Hepatocyte (in vitro differentiated cells): ENCODE data around the gene ZDHHC4. TPM values are rescaled to one million over a fixed set of nuclear protein-coding genes. Genes with fewer than 3 reads are reported as not detected.

Experiments used
- DNase-seq: peaks from one replicate; pipeline ENCODE4 v3.0.0-alpha.2; 2016; ENCODE audit warnings: low spot score
- H2AFZ ChIP-seq: fragments of 200-600 bp; sonication (generic); 2 replicates; pipeline ENCODE4 v1.6.0; 2016; ENCODE audit warnings: antibody characterized with exemption, mild to moderate bottlenecking
- H3K27ac ChIP-seq: fragments of 200-600 bp; sonication (generic); 2 replicates; pipeline ENCODE4 v1.5.1; 2016; ENCODE audit warnings: mild to moderate bottlenecking
- H3K27me3 ChIP-seq: fragments of 200-600 bp; sonication (generic); 2 replicates; pipeline ENCODE4 v1.6.1; 2016
- H3K36me3 ChIP-seq: fragments of 200-600 bp; sonication (generic); replicated peaks from 2 replicates; pipeline ENCODE4 v1.5.1; 2016; ENCODE audit warnings: low read depth; ENCODE audit not compliant: insufficient read depth
- H3K4me1 ChIP-seq: fragments of 200-600 bp; sonication (generic); 2 replicates; pipeline ENCODE4 v1.5.1; 2016; ENCODE audit warnings: mild to moderate bottlenecking, moderate library complexity; ENCODE audit not compliant: insufficient read depth
- H3K4me2 ChIP-seq: fragments of 200-600 bp; sonication (generic); 2 replicates; pipeline ENCODE4 v1.6.0; 2016
- H3K4me3 ChIP-seq: fragments of 200-600 bp; sonication (generic); 2 replicates; pipeline ENCODE4 v1.5.1; 2016; ENCODE audit warnings: mild to moderate bottlenecking
- H3K79me2 ChIP-seq: fragments of 200-600 bp; sonication (generic); 2 replicates; pipeline ENCODE4 v1.6.0; 2017; ENCODE audit warnings: mild to moderate bottlenecking
- H3K9me2 ChIP-seq: fragments of 200-600 bp; sonication (generic); replicated peaks from 2 replicates; pipeline ENCODE4 v1.6.0; 2017; ENCODE audit warnings: mild to moderate bottlenecking; ENCODE audit not compliant: insufficient read depth
- H3K9me3 ChIP-seq: fragments of 200-600 bp; sonication (generic); 2 replicates; pipeline ENCODE4 v1.5.1; 2016; ENCODE audit warnings: low read depth, mild to moderate bottlenecking
- H4K20me1 ChIP-seq: fragments of 200-600 bp; sonication (generic); 2 replicates; pipeline ENCODE4 v1.6.0; 2016; ENCODE audit warnings: mild to moderate bottlenecking; ENCODE audit not compliant: insufficient read depth, poor library complexity, severe bottlenecking
- EZH2 ChIP-seq: fragments of 200-600 bp; sonication (generic); IDR thresholded peaks from 2 replicates; pipeline ENCODE4 v1.6.1; 2016; ENCODE audit warnings: antibody characterized with exemption, mild to moderate bottlenecking, borderline replicate concordance
- EZH2phosphoT487 ChIP-seq: fragments of 200-600 bp; sonication (generic); IDR thresholded peaks from one replicate; pipeline ENCODE4 v1.6.1; 2018; ENCODE audit warnings: antibody characterized with exemption, mild to moderate bottlenecking, low read depth, moderate library complexity; ENCODE audit not compliant: unreplicated experiment, severe bottlenecking
- WGBS: methylation state at CpG from one replicate; pipeline ENCODE4 v1.1.6; 2016; ENCODE audit warnings: low lambda C conversion rate; ENCODE audit errors: missing lambda C conversion rate; 5-methylcytosine and 5-hydroxymethylcytosine counted together
- polyA plus RNA-seq: library from polyadenylated mRNA; unstranded; fragments of >200 nt; fragmentation: Nextera tagmentation; extraction: Ambion mirVana; gene quantifications from 2 replicates; pipeline ENCODE4 v1.2.1, GENCODE V29; 2016
- total RNA-seq: library from RNA; depleted of rRNA; stranded (reverse); fragments of >200 nt; gene quantifications from 2 replicates; pipeline ENCODE4 v1.2.3, GENCODE V29; 2014
- TF ChIP-seq, protein P1 (sequence below): fragments of 200-600 bp; sonication (generic); IDR thresholded peaks from 2 replicates; pipeline ENCODE4 v1.5.1; 2016; ENCODE audit warnings: antibody characterized with exemption, mild to moderate bottlenecking; ENCODE audit not compliant: poor library complexity

Gene ZDHHC4
- total and polyA plus RNA-seq, 2 experiments from 2014 or later, result 60.4 to 109 TPM

DNA sequence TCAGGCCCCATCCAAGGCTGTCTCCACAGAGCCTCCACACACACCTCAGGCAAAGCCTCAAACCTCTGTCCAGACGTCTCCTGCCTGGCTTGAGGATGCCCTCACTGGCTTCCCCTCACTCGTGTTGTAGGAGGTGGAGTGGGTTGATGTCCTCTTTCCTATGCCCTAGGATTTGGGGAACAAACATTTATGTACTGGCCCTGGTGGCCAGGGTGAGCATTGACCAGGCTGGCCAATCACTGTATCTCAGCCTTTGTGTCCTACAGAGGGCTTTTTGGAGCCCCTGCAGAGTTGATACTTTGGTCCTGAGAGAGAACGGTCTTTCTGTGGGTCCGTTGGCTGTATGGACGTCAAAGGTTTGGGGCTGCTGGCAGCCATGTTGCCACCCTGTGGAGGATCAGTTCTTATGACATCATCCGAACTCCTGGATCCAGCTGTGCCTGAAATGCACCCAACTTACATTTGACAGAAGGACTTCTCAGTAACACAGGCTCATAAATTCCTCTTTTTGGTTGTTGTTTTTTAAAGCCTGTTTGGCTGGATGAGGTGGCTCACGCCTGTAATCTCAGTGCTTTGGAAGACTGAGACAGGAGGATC, 23.7 kb upstream of the ZDHHC4 start:
- H3K9me2 ChIP-seq, result no peaks in the 10 kb centered on the region
- H2AFZ ChIP-seq, result no peak overlapping the region
- no peak overlapping the region for H3K4me3 ChIP-seq
- no peaks in the 10 kb centered on the region for H3K79me2 ChIP-seq
- no peak for TF ChIP-seq EZH2phosphoT487
- TF ChIP-seq, protein P1, sequence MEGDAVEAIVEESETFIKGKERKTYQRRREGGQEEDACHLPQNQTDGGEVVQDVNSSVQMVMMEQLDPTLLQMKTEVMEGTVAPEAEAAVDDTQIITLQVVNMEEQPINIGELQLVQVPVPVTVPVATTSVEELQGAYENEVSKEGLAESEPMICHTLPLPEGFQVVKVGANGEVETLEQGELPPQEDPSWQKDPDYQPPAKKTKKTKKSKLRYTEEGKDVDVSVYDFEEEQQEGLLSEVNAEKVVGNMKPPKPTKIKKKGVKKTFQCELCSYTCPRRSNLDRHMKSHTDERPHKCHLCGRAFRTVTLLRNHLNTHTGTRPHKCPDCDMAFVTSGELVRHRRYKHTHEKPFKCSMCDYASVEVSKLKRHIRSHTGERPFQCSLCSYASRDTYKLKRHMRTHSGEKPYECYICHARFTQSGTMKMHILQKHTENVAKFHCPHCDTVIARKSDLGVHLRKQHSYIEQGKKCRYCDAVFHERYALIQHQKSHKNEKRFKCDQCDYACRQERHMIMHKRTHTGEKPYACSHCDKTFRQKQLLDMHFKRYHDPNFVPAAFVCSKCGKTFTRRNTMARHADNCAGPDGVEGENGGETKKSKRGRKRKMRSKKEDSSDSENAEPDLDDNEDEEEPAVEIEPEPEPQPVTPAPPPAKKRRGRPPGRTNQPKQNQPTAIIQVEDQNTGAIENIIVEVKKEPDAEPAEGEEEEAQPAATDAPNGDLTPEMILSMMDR, result no peak
- TF ChIP-seq EZH2, result no peak
- H4K20me1 ChIP-seq, result no peaks in the 10 kb centered on the region
- H3K9me3 ChIP-seq, result no peaks in the 10 kb centered on the region
- H3K27me3 ChIP-seq, result no peaks in the 10 kb centered on the region
- no peaks in the 10 kb centered on the region for H3K4me1 ChIP-seq
- H3K4me2 ChIP-seq, result no peak overlapping the region
- DNase-seq, result no peak
- no peak overlapping the region for H3K27ac ChIP-seq
- no peaks in the 10 kb centered on the region for H3K36me3 ChIP-seq
- WGBS, result 87% methylated on average over 7 of the region's 7 CpGs

DNA sequence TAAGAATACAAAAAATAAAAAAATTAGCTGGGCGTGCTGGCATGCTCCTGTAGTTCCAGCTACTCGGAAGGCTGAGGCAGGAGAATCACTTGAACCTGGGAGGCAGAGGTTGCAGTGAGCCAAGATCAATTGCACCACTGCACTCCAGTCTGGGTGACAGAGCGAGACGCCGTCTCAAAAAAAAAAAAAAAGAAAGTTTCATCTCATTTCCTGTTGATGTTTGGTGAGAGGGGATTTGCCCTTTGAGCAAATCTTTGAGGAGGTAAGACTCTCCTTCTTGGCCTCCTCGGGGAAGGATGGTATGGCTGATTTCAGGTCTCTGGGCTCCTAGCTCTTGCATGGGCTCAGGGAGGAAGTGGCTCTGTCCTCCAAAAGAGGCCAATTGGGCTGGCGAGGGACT, 22.4 kb upstream of the ZDHHC4 start:
- no peak overlapping the region for H2AFZ ChIP-seq
- H3K27ac ChIP-seq, result no peak overlapping the region
- no peaks in the 10 kb centered on the region for H4K20me1 ChIP-seq
- H3K27me3 ChIP-seq, result no peaks in the 10 kb centered on the region
- H3K79me2 ChIP-seq, result no peaks in the 10 kb centered on the region
- TF ChIP-seq EZH2phosphoT487, result no peak
- no peak for TF ChIP-seq EZH2
- TF ChIP-seq, protein P1, result no peak
- no peak overlapping the region for H3K4me3 ChIP-seq
- no peaks in the 10 kb centered on the region for H3K9me2 ChIP-seq
- no peaks in the 10 kb centered on the region for H3K36me3 ChIP-seq
- H3K4me1 ChIP-seq, result no peaks in the 10 kb centered on the region
- WGBS, result 87% methylated on average over 7 of the region's 7 CpGs
- no peak overlapping the region for H3K4me2 ChIP-seq
- DNase-seq, result no peak
- no peaks in the 10 kb centered on the region for H3K9me3 ChIP-seq

DNA sequence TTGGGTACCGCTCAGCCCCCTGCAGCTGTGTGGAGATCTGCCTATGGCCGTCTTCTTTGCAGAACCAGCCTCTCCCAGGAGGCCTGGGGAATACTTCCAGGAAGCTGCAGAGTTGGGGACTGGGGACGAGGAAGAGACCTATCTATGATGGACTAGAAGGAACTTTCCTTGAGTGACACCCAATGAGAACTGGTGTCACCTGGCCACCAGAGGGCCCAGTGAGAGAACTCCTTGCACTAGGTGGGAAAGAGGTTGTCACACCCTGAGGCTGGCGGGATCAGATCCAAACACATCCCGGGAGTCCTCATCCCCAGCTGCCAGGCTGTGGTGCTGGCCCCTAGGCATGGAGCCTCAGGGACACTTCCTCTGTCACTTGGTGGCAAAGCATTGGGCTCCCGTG, 21.1 kb upstream of the ZDHHC4 start:
- Histone ChIP-seq H2AFZ (no peak overlapping the region), H3K27ac (no peak overlapping the region), H3K4me1 (no peaks in the 10 kb centered on the region), H4K20me1 (no peaks in the 10 kb centered on the region), H3K36me3 (no peaks in the 10 kb centered on the region), H3K9me3 (no peaks in the 10 kb centered on the region), H3K4me2 (no peak overlapping the region), H3K27me3 (no peaks in the 10 kb centered on the region), H3K79me2 (no peaks in the 10 kb centered on the region), H3K4me3 (no peak overlapping the region), H3K9me2 (no peaks in the 10 kb centered on the region)
- WGBS, result 74% methylated on average over 6 of the region's 6 CpGs
- TF ChIP-seq, protein P1, result peak; percentile 21
- TF ChIP-seq EZH2, result no peak
- peak; percentile 27 for DNase-seq
